Retinal pigment epithelial cell (primary cell): Measurements from ENCODE around the gene EARS2.
"Not testable (repeated sequence)": the region's sequence is repeated elsewhere in the genome, so short reads cannot be mapped to it uniquely, and the experiment has no call there.

ENCODE experiments used
- DNase-seq: peaks from one replicate; pipeline ENCODE4 v3.0.0-alpha.2; 2010; ENCODE audit warnings: low read depth
- H3K4me3 ChIP-seq: 2 replicates; pipeline ENCODE4 v1.5.1; 2011; ENCODE audit warnings: mild to moderate bottlenecking, low read length, control low read depth, moderate library complexity
- TF ChIP-seq, protein P1 (sequence below): conservative IDR thresholded peaks from 2 replicates; pipeline ENCODE4 v1.5.1; 2011; ENCODE audit warnings: low read depth, low read length, control low read depth, inconsistent platforms

EARS2 gene

DNA sequence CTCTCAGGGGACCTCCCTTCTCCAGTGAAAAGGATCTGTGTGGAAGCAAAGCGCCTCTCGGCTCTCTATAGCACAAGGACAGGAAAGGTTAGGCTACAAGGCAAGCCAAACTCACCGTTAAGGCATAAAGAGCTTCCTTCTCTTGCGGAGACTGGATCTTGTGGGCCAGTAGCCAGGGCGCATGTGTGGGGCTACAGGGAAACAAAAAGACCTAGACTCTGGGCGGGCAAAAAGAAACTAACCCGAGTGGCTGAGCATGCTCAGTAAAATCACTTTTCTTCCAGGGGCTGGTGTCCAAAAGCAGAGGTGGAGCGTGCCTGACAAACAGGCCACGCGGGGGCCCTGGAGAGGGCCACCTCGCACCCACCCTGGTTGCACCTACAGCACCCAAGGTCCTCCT is 63.0 kb downstream of the EARS2 start:
- DNase-seq: no peak
- TF ChIP-seq, protein P1, sequence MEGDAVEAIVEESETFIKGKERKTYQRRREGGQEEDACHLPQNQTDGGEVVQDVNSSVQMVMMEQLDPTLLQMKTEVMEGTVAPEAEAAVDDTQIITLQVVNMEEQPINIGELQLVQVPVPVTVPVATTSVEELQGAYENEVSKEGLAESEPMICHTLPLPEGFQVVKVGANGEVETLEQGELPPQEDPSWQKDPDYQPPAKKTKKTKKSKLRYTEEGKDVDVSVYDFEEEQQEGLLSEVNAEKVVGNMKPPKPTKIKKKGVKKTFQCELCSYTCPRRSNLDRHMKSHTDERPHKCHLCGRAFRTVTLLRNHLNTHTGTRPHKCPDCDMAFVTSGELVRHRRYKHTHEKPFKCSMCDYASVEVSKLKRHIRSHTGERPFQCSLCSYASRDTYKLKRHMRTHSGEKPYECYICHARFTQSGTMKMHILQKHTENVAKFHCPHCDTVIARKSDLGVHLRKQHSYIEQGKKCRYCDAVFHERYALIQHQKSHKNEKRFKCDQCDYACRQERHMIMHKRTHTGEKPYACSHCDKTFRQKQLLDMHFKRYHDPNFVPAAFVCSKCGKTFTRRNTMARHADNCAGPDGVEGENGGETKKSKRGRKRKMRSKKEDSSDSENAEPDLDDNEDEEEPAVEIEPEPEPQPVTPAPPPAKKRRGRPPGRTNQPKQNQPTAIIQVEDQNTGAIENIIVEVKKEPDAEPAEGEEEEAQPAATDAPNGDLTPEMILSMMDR: no peak
- no peak overlapping the region for H3K4me3 ChIP-seq

DNA sequence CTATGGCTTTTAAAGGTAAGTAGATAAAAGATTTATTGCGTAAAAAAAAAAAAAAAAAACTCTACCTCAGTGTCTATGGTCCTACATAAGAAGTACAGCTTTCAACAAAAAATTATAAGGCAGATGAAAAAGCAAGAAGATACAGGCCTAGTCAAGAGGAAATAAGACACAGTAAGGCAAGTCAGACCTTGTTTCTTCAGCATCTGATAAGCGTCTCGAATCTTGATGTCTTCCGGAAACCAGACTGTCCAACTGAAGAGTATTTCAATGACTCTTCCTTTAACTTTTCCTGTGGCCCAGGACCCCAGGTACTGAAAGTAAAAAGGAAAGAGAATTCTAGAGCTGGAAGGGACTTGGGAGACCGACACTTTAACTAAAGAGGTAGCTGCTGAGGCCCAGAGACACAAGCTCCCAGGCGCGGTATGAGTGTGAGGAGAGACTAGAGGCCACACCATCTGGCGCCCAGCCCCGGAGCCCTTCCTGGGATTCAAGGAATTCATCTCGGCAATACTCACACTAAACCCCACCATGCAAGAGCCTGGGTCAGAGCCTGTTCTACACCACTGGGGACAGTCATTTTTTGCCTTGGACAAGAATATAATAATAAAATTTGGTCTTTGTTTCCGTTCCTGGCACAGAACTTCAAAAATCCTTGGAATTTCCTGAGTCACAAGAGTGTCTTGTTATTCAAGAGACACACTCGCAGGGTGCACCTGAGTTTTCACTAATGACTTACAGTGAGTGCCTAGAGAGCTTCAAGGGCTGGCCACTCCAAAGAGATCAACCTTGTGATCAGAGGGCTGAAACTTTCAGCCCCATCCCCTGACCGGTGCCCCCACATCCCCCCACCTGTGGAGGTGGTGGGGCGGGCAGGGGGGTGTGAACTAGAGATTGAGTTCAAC is 65.4 kb downstream of the EARS2 start:
- TF ChIP-seq, protein P1: no peak
- H3K4me3 ChIP-seq: no peak overlapping the region
- DNase-seq: no peak

DNA sequence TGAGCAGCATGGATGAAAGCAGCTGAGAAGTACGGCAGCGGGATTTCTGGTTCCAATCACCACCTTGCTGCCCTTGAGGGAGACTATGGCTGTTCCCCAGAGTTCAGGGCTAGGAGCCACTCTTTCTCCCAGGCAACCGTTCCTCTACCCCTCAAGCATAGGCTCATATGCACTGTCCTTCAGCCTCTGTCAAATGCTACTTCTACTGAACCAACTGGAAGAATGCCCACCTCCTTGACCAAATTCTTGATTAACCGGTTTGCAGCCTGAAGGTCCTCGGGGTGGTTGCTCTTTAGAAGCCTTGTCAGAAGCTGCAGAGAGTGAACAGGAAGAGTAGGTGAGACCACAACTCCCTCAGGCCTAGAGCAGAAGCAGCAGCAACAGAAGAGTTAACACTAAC is 70.7 kb downstream of the EARS2 start:
- DNase-seq: no peak
- H3K4me3 ChIP-seq: no peak overlapping the region
- TF ChIP-seq, protein P1: no peak

DNA sequence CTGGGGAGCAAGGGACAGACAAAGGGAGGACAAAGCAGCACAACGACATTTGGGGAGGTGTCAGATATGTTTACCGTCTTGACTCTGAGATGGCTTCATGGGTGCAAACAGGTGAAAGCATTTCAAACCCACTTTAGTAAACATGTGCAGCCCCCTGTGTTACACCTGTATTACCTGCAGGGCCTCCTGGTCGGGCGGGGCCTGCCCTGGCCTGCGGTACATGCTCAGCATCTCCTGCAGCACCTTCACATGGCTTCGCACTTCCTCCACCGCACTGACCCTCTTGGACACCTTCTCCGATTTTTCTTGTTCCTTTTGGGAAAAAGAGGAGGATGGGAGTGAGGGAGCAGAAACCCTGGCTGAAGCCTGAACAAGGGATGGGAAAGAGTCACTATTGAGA is 71.3 kb downstream of the EARS2 start:
- no peak for DNase-seq
- TF ChIP-seq, protein P1: no peak
- H3K4me3 ChIP-seq: no peak overlapping the region

DNA sequence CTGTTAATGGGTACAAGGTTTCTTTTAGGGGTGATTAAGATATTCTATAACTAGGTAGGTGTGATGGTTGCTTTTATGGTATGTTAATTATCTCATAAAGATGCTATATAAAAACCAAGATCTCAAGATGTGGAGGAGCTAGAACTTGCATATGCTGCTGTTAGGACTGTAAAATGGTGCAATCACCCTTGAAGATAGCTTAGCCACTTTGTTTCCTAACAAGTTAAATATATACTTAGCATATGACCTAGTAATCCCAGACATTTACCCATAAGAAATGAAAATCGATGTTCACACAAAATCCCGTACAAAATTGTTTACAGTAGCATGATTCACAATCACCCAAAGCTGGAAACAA is 71.9 kb downstream of the EARS2 start:
- H3K4me3 ChIP-seq: no peak overlapping the region
- TF ChIP-seq, protein P1: no peak
- no peak for DNase-seq

DNA sequence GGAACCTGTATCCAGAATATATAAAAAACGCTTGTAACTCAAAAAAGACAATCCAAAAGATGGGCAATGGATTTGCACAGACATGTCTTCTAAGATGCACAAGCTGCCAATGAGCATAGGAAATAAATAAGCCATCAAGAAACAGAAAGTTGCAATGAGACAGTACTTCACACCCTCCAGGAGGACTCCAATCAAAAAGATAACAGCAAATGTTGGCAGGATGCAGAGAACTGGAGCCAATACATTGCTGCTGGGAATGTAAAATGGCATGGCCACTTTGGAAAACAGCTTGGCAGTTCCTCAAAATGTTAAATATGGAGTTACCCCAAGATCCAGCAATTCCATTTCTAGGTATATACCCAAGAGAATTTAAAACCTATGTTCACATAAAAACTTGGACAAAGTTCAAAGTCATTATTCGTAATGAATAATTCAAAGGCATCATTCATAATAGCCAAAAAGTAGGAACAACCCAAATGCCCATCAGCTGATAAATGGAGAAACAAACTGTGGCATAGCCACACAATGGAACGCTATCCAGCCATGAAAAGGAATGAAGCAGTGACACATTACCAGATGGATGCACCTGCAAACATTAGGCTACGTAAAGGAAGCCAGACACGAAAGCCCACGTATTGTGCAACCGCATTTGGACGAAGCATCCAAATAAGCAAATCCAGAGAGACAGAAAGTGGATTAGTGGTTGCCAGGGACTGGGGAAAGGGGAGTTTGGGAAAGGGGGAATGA is 72.5 kb downstream of the EARS2 start:
- no peak for DNase-seq
- H3K4me3 ChIP-seq: no peak overlapping the region
- TF ChIP-seq, protein P1: no peak

DNA sequence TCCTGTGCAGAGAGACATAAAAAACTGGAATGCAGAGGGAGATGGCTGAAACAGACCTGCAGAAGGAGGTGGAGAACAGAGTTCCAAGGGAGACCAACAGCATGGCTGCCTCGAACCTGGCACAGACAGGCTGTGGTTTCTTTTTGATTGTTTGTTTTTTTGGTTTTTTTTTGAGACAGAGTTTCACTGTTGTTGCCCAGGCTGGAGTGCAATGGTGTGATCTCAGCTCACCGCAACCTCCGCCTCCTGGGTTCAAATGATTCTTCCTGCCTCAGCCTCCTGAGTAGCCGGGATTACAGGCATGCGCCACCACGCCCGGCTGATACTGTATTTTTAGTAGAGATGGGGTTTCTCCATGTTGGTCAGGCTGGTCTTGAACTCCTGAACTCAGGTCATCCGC is 73.7 kb downstream of the EARS2 start:
- H3K4me3 ChIP-seq, DNase-seq: not testable (repeated sequence)
